ENCODE results near the gene CYP26A1. TPM values are rescaled to one million over a fixed set of nuclear protein-coding genes. Genes with fewer than 3 reads are reported as not detected.

CYP26A1 gene
- polyA plus RNA-seq, 2 donors, result not detected

- H3K27me3 ChIP-seq (ENCODE audit: control insufficient read depth in 1 of 2, insufficient read depth in 2 of 2, low read length in 2 of 2), result peaks cover 31 to 40% of the 10 kb centered on the region in 2 donors
- no peak overlapping the region for H3K27ac ChIP-seq (ENCODE audit: low read depth in 2 of 2, low read length in 1 of 2)
- no peaks in the 10 kb centered on the region for H3K36me3 ChIP-seq (ENCODE audit: control insufficient read depth in 2 of 2, insufficient read depth in 2 of 2, low read length in 1 of 2)
- H3K9me3 ChIP-seq (ENCODE audit: control insufficient read depth in 2 of 2, insufficient read depth in 1 of 2, low read depth in 1 of 2, low read length in 1 of 2), result peaks cover 0 to 1% of the 10 kb centered on the region in 2 donors
- 75 to 76% methylated on average over 7 of the region's 7 CpGs for WGBS, 2 donors
- no peak overlapping the region for H3K4me3 ChIP-seq (ENCODE audit: low read depth in 1 of 2, low read length in 2 of 2)
- peaks cover 9 to 19% of the 10 kb centered on the region in 2 donors for H3K4me1 ChIP-seq (ENCODE audit: control insufficient read depth in 2 of 2, insufficient read depth in 2 of 2, low read length in 1 of 2)
Measured at GRCh38 chr10:93071177-93071472, 2.6 kb upstream of the CYP26A1 start.

DNA sequence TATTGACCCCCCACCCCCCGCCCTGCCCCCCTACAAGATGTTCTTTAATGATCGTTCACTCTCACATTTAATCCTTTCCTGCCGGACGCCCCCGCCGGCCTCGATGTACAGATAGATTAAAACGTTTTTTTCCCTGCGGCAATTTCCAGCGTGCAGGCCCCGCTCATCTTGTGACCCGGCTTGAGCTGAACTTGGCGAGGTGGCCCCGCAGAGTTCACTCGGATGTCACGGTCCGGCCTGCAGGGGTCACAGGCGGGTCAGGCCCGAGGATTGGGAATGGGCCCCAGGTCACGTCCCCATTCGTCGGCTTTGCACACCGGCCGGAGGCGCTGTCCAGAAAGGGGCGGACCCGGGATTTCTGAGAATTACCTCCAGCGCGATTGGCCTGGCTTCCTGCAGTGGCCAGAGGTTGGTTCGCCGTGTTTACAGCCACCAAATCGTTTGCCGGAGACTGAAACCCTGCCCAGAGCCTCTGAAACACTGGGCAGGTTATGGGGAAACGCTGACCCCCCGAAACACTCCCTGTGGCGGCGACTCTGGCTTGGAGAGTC lies 1.9 kb upstream of the CYP26A1 start:
- peaks cover 29 to 40% of the 10 kb centered on the region in 2 donors for H3K27me3 ChIP-seq (ENCODE audit: control insufficient read depth in 1 of 2, insufficient read depth in 2 of 2, low read length in 2 of 2)
- WGBS, 2 donors, result 5% methylated on average over 37 of the region's 37 CpGs
- peak overlapping the region; percentile 3 to 29 for H3K4me3 ChIP-seq (ENCODE audit: low read depth in 1 of 2, low read length in 2 of 2)
- no peaks in the 10 kb centered on the region for H3K36me3 ChIP-seq (ENCODE audit: control insufficient read depth in 2 of 2, insufficient read depth in 2 of 2, low read length in 1 of 2)
- peaks cover 0 to 1% of the 10 kb centered on the region in 2 donors for H3K9me3 ChIP-seq (ENCODE audit: control insufficient read depth in 2 of 2, insufficient read depth in 1 of 2, low read depth in 1 of 2, low read length in 1 of 2)
- peaks cover 9 to 19% of the 10 kb centered on the region in 2 donors for H3K4me1 ChIP-seq (ENCODE audit: control insufficient read depth in 2 of 2, insufficient read depth in 2 of 2, low read length in 1 of 2)
- no peak overlapping the region for H3K27ac ChIP-seq (ENCODE audit: low read depth in 2 of 2, low read length in 1 of 2)

DNA sequence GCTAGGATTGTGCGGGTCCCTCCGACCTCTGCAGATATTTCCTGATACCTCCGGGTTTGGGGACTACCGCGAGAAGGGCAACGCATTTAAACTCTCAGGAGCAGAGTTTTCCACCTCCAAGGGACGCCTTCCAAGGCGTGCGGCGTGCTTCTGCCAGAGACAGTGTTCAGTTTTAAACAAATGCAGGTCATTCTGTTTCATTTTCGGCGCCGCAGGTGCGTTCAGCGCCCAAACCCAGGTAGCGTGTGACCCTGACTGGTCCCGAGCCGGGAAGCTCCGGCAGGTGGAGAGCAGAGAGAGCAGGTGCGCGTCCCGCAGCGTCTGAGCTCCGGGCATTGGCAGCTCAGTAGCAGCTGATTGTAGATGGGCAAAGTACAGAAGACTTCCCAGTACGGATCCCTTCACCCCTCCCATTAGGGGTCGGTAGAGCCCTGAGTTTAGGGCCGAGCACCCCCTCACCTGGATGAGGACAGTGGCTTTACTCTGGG lies 1.4 kb upstream of the CYP26A1 start:
- Histone ChIP-seq H3K4me1 (ENCODE audit: control insufficient read depth in 2 of 2, insufficient read depth in 2 of 2, low read length in 1 of 2) (peaks cover 9 to 19% of the 10 kb centered on the region in 2 donors), H3K27me3 (ENCODE audit: control insufficient read depth in 1 of 2, insufficient read depth in 2 of 2, low read length in 2 of 2) (peaks cover 27 to 40% of the 10 kb centered on the region in 2 donors), H3K27ac (ENCODE audit: low read depth in 2 of 2, low read length in 1 of 2) (no peak overlapping the region), H3K4me3 (ENCODE audit: low read depth in 1 of 2, low read length in 2 of 2) (peak overlapping the region; percentile 3 to 29), H3K9me3 (ENCODE audit: control insufficient read depth in 2 of 2, insufficient read depth in 1 of 2, low read depth in 1 of 2, low read length in 1 of 2) (peaks cover 0 to 1% of the 10 kb centered on the region in 2 donors), H3K36me3 (ENCODE audit: control insufficient read depth in 2 of 2, insufficient read depth in 2 of 2, low read length in 1 of 2) (no peaks in the 10 kb centered on the region)
- 1% methylated on average over 27 of the region's 27 CpGs for WGBS, 2 donors

DNA sequence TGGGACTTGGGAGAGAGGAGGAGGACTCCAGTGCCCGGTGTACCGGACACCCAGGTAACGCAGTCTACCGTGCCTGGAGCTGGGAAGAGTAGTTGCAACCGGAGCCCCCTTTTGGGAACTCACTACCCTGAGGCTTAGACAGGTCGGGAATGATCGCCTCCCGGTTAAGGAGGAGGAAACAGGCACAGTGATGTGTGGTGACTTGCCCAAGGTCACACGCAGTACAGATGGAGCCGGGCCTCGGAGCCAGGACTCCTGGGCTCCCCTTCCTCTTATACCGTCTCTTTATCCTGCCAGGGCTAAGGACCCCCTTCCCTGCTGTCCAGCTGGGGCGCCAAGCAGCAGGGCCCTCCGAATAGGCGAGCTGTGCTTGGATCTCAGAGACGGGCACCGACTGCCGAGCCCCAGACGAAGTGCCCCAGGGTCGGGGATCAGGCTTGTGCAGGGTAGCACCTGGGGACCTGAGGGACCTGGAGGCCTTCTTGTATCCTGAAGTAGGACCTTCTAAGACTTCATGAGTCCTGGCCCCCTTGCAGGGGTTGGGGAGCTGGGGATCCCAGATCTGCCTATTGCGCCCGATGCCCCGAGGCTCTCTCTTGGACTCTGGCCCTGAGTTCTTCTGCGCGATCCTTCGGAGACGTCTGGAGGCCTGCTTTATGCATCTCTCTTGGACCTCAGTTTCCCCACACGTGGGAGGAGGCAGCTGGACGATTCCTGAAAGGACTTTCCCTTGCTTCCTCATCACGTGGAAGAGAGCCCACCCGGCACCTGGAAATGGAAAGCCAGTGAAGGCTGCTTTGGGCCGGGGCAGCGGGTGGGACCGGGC lies 767 bp upstream of the CYP26A1 start:
- H3K27ac ChIP-seq (ENCODE audit: low read depth in 2 of 2, low read length in 1 of 2), result no peak overlapping the region
- H3K36me3 ChIP-seq (ENCODE audit: control insufficient read depth in 2 of 2, insufficient read depth in 2 of 2, low read length in 1 of 2), result no peaks in the 10 kb centered on the region
- peaks cover 0 to 1% of the 10 kb centered on the region in 2 donors for H3K9me3 ChIP-seq (ENCODE audit: control insufficient read depth in 2 of 2, insufficient read depth in 1 of 2, low read depth in 1 of 2, low read length in 1 of 2)
- H3K27me3 ChIP-seq (ENCODE audit: control insufficient read depth in 1 of 2, insufficient read depth in 2 of 2, low read length in 2 of 2), result peaks cover 26 to 40% of the 10 kb centered on the region in 2 donors
- 4% methylated on average over 33 to 34 of the region's 34 CpGs for WGBS, 2 donors
- peak overlapping the region in 1 of 2 donors; percentile 33 for H3K4me3 ChIP-seq (ENCODE audit: low read depth in 1 of 2, low read length in 2 of 2)
- H3K4me1 ChIP-seq (ENCODE audit: control insufficient read depth in 2 of 2, insufficient read depth in 2 of 2, low read length in 1 of 2), result peaks cover 9 to 19% of the 10 kb centered on the region in 2 donors

DNA sequence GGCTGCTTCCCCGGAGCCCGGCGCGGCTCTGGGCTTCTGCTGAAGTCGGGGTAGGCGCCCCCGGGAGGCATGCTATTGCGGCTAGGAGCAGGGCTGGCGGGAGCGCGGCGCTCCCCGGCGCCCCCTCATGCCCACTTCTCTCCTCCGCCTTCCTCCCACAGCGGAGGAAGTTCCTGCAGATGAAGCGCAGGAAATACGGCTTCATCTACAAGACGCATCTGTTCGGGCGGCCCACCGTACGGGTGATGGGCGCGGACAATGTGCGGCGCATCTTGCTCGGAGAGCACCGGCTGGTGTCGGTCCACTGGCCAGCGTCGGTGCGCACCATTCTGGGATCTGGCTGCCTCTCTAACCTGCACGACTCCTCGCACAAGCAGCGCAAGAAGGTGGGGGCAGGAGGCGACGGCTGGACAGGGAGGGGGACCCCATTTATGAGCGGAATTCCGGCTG lies 479 bp downstream of the CYP26A1 start:
- WGBS, 2 donors, result 1 to 2% methylated on average over 36 to 40 of the region's 40 CpGs
- H3K4me1 ChIP-seq (ENCODE audit: control insufficient read depth in 2 of 2, insufficient read depth in 2 of 2, low read length in 1 of 2), result peaks cover 7 to 14% of the 10 kb centered on the region in 2 donors
- peak overlapping the region in 1 of 2 donors; percentile 33 for H3K4me3 ChIP-seq (ENCODE audit: low read depth in 1 of 2, low read length in 2 of 2)
- no peak overlapping the region for H3K27ac ChIP-seq (ENCODE audit: low read depth in 2 of 2, low read length in 1 of 2)
- H3K36me3 ChIP-seq (ENCODE audit: control insufficient read depth in 2 of 2, insufficient read depth in 2 of 2, low read length in 1 of 2), result no peaks in the 10 kb centered on the region
- H3K9me3 ChIP-seq (ENCODE audit: control insufficient read depth in 2 of 2, insufficient read depth in 1 of 2, low read depth in 1 of 2, low read length in 1 of 2), result no peaks in the 10 kb centered on the region
- peaks cover 14 to 40% of the 10 kb centered on the region in 2 donors for H3K27me3 ChIP-seq (ENCODE audit: control insufficient read depth in 1 of 2, insufficient read depth in 2 of 2, low read length in 2 of 2)

- 5 to 7% methylated on average over 66 to 67 of the region's 67 CpGs for WGBS, 2 donors
- Histone ChIP-seq H3K27ac (ENCODE audit: low read depth in 2 of 2, low read length in 1 of 2) (no peak overlapping the region), H3K9me3 (ENCODE audit: control insufficient read depth in 2 of 2, insufficient read depth in 1 of 2, low read depth in 1 of 2, low read length in 1 of 2) (no peaks in the 10 kb centered on the region), H3K27me3 (ENCODE audit: control insufficient read depth in 1 of 2, insufficient read depth in 2 of 2, low read length in 2 of 2) (peaks cover 12 to 40% of the 10 kb centered on the region in 2 donors), H3K4me1 (ENCODE audit: control insufficient read depth in 2 of 2, insufficient read depth in 2 of 2, low read length in 1 of 2) (peaks cover 7 to 14% of the 10 kb centered on the region in 2 donors), H3K36me3 (ENCODE audit: control insufficient read depth in 2 of 2, insufficient read depth in 2 of 2, low read length in 1 of 2) (no peaks in the 10 kb centered on the region), H3K4me3 (ENCODE audit: low read depth in 1 of 2, low read length in 2 of 2) (no peak overlapping the region)
Measured at GRCh38 chr10:93074597-93075368, 1.1 kb downstream of the CYP26A1 start.

DNA sequence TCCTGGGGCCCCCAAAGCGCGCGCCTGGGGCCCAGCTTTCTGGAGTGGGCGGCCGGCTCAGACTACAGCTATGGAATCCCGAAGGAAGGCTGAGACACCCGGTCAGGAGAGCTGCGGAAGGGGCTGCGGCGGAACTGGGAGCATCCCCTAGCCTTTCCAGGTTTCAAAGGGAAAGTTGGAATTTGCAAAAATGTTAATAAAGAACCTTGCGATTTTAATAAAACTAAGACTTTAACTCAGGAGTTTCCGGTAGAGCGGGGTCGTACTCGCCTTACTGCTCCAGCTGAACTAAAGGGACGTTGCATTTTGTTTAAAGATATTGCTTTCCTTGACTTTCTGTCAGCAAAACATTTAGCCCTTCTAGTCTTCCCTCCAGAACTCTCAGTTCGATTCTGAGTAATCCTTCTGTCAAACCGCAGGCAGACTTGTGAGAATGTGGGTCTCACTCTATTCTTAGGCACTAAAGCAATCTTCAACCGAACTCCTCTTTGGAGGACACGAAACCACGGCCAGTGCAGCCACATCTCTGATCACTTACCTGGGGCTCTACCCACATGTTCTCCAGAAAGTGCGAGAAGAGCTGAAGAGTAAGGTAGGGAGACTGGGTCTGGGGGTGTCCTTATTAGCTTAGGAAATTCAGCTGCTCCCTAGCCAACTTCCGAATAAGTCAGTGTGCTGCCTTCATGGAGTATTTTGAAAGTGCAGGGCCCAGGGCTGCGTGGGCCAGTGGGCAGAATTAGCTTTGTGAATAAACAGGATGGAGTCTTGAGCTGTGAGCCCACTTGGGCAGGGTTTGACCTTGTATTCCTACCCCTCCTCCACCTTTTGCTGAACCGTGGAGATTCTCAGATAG lies 1.9 kb downstream of the CYP26A1 start:
- Histone ChIP-seq H3K9me3 (ENCODE audit: control insufficient read depth in 2 of 2, insufficient read depth in 1 of 2, low read depth in 1 of 2, low read length in 1 of 2) (no peaks in the 10 kb centered on the region), H3K4me3 (ENCODE audit: low read depth in 1 of 2, low read length in 2 of 2) (no peak overlapping the region), H3K4me1 (ENCODE audit: control insufficient read depth in 2 of 2, insufficient read depth in 2 of 2, low read length in 1 of 2) (peaks cover 7 to 14% of the 10 kb centered on the region in 2 donors), H3K27me3 (ENCODE audit: control insufficient read depth in 1 of 2, insufficient read depth in 2 of 2, low read length in 2 of 2) (peaks cover 11 to 40% of the 10 kb centered on the region in 2 donors), H3K27ac (ENCODE audit: low read depth in 2 of 2, low read length in 1 of 2) (no peak overlapping the region), H3K36me3 (ENCODE audit: control insufficient read depth in 2 of 2, insufficient read depth in 2 of 2, low read length in 1 of 2) (no peaks in the 10 kb centered on the region)
- WGBS, 2 donors, result 27 to 36% methylated on average over 25 of the region's 25 CpGs

DNA sequence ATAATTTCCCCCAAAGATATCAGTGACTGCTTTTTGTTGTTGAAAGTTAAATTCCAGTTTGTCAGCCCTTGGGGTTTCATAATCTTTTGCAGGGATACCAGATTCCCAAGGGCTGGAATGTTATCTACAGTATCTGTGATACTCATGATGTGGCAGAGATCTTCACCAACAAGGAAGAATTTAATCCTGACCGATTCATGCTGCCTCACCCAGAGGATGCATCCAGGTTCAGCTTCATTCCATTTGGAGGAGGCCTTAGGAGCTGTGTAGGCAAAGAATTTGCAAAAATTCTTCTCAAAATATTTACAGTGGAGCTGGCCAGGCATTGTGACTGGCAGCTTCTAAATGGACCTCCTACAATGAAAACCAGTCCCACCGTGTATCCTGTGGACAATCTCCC lies 3.2 kb downstream of the CYP26A1 start:
- Histone ChIP-seq H3K4me3 (ENCODE audit: low read depth in 1 of 2, low read length in 2 of 2) (no peak overlapping the region), H3K36me3 (ENCODE audit: control insufficient read depth in 2 of 2, insufficient read depth in 2 of 2, low read length in 1 of 2) (no peaks in the 10 kb centered on the region), H3K9me3 (ENCODE audit: control insufficient read depth in 2 of 2, insufficient read depth in 1 of 2, low read depth in 1 of 2, low read length in 1 of 2) (no peaks in the 10 kb centered on the region), H3K27me3 (ENCODE audit: control insufficient read depth in 1 of 2, insufficient read depth in 2 of 2, low read length in 2 of 2) (peaks cover 5 to 31% of the 10 kb centered on the region in 2 donors), H3K4me1 (ENCODE audit: control insufficient read depth in 2 of 2, insufficient read depth in 2 of 2, low read length in 1 of 2) (peaks cover 7 to 14% of the 10 kb centered on the region in 2 donors), H3K27ac (ENCODE audit: low read depth in 2 of 2, low read length in 1 of 2) (no peak overlapping the region)
- WGBS, 2 donors, result 55 to 59% methylated on average over 2 of the region's 2 CpGs
